GM19023 (cell line): ENCODE results near the gene MINDY1.
A peak's percentile ranks its signal among the peaks of the same experiment; 100 is the strongest.

ENCODE experiments used
- ATAC-seq: cut with Tn5 transposase; IDR thresholded peaks from one replicate; pipeline ENCODE4 v1.9.1; 2021; ENCODE audit warnings: mild to moderate bottlenecking, moderate library complexity; ENCODE audit not compliant: unreplicated experiment

MINDY1 gene

DNA sequence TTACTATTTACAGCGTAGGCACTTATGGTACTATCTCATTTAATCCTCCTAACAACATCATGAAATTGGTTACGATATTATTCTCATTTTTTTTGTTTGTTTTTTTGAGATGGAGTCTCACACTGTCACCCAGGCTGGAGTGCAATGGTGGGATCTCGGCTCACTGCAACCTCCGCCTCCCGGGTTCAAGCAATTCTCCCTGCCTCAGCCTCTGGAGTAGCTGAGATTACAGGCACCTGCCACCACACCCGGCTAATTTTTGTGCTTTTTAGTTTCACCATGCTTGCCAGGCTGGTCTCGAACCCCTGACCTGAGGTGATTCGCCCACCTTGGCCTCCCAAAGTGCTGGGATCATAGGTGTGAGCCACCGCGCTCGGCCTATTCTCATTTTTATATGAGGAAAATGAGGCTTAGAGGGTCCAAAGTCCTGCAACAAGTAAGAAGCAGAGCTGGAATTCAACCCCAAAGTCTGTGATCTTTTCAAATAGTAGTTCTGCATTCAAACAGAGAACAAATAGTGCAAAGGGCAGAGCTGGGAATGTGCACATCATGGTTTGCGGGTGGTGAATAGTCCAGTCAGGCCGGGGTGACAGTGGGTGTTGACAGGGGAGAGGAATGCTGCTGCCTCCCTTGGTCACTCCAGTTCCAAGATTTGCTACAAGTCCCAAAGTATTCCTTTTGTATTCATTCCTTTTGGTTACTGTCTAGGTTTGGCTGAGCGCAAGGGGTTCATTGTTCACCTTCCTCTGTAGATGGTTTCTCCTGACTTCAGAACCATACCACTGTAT is 6.2 kb upstream of the MINDY1 start:
- ATAC-seq = no peak

DNA sequence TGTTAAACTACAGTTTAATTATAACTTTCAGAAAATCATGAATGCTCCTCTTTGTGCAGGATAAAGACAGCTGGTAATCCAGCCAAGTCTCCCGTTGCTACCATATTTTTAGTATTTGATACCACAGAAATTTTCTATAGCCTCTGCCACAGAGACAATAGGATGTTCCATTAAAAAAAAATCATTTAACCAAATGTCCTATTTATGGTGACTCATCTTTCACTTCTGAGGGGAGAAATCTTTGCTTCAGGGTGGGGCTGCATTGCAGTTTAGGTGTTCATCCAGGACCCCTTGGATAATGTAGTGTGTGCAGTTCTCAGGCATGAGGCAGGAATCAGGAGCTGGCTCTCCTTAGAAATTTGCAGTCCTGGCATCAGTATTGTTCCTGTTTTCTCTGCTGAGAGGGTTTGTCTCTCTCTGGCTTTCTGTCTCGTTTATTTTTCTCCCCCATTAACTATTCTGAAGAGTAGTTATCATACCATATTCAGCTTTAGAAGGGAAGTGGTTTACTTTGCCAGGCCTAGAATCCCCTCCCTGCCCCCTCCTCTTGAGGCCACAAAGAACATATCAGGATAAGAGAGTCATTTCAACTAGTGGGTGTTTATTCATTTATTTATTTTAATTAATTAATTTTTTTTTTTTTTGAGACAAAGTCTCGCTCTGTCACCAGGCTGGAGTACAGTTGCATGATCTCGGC is 4.6 kb upstream of the MINDY1 start:
- ATAC-seq = no peak

DNA sequence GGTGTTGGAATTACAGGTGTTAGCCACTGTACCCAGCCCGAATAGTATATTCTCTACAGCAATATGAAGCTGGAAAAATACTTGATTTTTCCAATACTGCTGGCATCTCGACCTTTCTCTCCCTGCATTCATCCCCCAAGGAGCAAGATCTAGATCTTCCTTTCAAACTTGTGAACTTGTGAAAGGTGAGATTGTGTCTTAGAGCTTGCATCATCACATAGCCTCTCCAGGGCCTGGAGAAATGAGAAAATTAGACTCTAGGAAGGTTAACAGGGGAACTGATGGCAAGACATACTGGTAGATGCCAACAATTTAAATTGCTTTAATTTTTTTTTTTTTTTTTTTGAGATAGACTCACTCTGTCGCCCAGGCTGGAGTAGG is 3.6 kb upstream of the MINDY1 start:
- ATAC-seq = no peak

DNA sequence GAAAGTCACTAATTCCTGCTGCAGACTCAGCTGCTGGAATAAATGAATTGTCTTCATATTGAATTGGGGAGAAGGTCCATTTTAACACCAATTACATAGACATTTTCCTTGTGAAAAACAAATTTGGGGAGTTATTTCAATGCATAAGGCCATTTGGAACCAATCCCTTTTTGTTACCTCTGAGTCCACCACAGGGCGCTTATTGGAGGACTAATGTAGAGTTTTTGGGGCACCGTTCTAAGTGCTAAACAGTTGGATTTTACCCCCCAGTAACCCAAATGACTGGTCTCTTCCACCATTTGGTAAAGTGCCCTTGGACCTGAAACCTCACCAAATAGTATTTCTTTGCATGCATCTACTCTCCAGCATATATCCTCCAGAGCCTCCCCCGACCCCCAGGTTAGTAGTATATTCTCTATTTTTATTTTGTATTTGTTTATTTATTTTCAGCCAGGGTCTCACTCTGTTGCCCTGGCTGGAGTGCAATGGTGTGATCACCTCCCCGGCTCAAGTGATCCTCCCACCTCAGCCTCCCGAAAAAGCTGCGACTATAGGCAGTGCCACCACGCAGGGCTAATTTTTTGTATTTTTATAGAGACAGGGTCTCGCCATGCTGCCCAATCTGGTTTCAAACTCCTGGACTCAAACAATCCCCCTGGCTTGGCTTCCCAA is 3.1 kb upstream of the MINDY1 start:
- ATAC-seq = no peak

DNA sequence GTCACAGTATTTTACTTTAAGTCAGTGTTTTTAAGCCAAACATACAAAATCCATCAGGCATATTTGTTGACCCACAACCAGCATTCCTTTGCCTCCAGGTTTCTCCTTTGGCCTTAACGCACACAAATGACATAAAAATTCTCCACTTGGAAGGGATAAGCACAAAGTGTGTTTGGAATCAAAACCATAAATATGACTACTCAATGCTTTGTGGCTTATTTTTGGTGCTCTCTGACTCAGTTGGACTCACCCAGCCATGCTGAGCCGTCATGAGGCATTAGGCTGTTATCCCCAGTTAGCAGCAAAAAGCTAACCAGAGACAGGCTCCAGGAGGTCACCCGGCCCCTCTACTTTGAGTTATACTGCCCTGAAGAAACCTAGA is 2.5 kb upstream of the MINDY1 start:
- no peak for ATAC-seq

DNA sequence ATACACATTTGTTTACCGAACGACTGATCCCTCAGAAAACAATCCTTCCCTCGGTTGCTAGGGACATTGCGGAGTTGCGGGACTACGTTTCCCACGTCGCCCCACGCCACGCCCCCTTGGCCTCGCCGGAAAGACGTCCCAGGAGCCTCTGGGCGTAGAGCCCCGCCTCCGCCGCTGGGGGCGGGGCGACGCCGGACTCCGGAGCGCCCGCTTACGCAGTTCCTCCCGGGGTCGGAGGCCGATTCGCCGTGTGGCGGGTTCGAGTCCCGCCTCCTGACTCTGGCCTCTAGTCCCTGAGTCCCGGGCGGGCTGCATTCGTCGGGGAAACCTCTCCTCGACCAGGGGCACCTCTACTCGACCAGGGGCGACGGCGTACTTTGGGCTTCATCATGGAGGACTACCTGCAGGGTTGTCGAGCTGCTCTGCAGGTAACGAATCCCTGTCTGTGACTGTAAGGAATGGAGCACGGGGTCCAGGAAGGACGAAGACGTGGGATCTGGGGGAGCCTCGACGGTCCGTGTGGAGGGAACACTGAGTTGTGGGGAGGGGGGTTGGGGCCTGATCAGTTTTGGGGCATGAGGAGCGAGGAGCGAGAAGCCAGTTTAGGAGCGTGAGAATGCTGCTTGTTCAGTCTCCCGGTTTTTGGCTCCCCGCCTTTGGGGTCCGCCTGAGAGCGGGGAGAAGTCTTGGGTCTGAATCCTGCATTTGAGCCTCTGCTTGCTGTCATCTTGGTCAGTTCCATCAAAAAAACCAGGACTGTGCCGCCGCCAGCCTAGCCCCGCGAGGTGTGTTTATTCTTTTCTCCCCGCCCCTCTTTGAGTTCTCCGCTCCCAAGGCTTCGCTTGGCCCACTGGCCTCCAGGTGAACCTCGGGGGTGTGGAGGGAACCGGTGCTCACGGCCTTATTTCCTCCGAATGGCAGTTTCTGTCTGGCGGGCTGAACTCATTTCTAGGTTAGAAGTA is 1.8 kb upstream of the MINDY1 start, which contains the start of gene PRUNE1:
PRUNE1 (plus strand) TSS at position 206 of the 962 bp plus-strand sequence; CDS start at position 390, 184 bp downstream.
- peak; percentile 63 for ATAC-seq

DNA sequence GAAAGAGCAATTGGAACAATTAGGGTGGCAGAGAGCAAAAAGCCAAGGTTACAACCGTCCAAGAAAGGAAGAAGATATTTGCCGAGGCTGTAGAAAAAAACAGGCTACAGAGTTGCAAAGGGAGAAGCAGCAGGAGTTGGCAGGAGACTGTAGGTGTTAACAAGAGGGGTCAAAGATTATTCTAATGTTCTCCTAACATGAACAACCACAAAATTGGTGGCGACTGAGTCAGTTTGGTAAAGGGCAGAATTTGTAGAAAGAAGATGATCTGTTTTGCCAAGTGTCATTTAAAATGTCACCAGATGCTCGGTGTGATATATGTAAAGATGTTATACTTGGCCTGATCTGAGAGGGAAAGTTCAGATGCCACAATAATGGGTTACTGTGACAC is 1.1 kb upstream of the MINDY1 start:
- ATAC-seq = no peak

DNA sequence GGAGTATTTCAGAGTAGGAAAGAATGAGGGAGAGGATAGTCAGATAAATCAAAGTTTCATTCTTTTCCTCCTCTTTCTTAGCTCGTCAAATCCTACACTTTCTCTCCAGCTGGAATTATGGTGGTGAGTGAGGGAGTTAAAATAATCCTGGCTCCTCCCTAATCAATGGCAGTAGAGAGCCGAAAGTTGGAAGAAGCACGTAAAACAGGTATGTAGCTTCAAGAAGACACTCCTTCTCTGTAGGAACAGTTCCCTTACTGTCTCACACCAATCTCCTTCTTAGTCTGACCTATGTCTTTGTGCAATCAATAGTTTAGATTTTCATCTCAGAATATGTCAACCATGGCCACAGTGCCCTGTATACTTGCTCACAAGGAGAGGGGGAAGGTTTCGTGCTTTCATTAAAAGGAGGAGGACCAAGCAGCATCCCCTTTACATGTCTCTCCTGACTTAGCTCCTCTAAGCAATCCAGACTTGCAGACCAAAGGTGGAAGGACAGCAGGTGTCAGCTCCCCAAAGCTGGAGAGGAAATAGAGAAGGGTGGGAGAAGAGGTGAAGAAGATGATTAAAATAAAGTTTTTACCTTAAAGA is 878 bp downstream of the MINDY1 start:
- ATAC-seq = no peak

DNA sequence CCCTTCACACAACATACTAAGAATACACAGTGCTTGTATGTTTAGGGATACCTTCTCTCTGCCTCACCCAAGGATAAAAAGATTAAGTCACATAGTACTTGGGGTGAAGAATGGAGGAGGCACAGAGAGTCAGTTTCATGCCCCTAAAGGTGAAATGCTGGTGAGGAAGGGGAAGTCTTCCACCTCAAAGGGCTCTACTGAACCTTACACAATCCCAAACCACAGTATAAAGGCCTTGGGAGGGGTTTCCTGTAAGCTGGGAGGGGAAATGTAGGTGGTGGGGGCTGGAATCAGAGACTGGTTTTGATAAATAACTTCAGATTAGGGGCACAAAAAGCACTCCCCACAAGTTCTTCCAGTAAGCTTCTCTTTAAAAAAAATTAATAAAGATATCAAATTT is 3.5 kb downstream of the MINDY1 start:
- no peak for ATAC-seq

DNA sequence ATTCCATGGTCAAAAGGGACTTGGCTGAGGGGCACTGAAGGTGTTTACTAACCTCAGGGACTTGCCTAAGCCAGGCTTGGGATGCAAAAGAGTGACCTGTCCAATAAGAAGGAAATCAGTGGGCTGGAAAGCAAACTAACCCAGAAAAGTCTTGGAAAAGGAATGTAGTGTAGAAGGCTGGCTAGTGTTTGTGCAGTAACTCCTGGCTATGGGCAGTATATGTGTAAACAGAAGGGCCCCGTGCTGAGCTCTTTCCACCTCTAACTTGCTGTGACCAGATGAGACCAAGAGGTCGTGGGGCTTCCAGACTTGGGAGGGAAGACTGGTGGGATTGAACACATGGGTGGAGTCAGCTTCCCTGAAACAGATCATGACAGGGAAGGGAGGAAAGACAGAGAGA is 4.1 kb downstream of the MINDY1 start:
- no peak for ATAC-seq

DNA sequence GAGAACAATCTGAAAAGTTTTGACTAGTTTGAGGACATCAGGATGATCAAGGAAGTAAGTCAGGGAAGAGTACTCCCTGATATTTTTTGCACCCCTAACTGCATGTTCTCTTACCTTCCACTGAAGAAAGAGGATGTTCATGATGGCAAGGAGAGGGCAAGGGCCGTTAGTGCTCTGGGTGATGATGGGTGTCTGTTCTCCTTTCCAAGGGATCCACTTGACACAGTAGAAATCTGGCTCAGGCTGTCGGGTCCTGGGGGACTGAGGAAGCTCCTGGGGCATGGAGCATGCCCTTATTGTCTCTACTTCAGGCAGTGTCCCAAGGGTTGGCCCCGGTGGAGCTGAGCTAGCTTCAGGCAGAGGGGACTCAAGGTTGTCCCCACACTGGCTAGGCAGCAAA is 4.7 kb downstream of the MINDY1 start:
- ATAC-seq = no peak

DNA sequence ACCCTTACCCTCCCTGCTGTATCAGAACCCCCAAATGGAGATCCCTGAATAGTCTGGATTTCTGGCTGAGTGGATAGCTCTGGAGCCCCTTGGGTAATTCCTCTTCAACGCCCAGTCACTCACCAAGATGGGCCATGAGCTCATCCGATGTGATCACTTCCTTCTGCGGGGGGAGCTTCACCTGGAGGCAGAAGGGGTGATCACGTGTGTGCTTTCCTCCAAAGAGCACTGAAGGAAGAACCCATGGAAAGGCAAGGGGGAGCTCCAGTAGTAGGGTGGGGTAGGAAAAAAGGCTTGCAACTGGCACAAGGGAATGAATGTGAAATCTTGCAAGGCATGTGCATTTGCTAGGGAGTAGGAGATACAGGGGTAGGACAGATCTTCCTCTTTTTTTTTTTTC is 5.1 kb downstream of the MINDY1 start:
- ATAC-seq = no peak

DNA sequence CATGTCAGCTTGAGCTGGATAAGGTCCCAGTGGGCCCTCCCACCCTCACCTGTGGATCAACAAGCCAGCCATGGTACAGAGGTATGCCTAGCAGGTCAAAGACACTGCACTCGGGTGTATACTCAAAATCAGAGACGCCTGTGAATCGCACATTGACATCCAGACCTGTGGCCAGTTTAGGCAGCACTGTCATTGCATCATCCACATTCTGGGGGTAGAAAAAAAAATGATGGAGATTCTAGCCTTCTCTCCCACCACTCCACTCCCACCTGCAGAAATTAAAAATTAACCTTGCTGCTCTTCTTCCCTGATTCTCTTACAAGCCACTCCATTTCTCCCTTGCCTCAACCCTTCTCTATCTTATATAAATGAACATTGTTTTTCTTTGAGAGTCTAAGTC is 6.3 kb downstream of the MINDY1 start:
- ATAC-seq = no peak

DNA sequence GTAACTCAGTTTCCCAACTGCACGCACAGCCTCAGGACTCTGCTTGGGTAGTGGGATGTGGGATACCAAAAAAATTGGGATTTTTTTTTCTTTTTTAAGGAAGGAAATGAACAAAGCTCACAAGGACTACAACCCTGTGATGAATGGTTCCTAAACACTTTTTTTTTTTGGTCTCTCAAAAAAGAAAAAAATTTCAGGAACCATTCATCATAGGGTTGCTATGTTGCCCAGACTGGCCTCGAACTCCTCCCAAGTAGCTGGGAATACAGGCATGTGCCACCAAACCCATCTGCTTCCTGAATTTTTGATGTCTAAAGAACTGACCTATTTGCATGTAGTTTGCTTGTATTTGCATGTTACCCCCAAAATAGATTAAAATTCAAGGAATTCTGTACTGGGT is 6.8 kb downstream of the MINDY1 start:
- no peak for ATAC-seq

DNA sequence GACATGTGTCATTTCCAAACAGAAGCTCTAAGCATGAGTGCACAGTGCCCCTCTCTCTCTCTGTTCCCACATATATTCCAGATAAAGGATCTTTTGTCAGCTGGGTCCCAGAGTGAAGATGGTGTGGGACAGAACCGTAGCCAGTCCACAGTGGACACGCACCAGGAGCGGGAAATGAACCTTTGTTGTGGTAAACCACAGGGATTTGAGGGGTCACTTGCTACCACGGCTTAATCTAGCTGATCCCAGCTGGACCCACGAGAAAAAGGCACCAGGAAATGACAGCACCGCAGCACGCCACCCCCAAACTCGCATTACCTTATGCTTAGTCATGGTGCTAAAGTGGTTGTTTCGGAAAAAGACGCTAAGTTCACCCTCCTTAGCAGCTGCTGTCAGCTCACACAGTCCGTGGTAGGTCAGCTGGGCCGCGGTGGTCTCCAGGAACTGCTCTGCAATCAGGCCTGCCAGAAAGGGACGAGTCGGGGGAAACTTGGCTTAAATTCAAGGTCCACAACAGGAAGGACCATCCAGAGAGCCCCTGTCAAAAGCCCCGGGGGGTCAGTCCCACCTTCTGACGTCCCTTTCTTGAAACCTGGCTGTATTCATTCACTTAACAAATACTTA is 7.5 kb downstream of the MINDY1 start:
- ATAC-seq = no peak

DNA sequence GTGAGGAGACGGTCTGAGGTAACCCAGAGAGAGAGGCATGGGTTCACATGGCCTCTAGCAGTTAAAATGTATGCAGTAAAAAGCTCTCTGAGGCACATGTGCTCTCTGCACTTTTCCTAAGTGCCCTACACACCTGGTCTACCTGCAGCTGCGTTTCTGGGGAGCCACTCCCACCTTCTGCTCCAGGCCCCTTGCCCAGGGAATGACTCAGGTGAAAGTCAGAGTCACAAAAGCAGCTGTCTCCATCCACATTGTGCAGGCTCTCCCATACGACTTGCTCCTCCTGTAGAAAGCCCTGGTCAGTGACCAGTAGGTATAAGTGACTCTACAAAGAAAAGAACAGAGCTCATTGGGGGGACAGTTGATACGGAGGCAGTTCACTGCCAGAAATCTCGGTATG is 8.8 kb downstream of the MINDY1 start:
- no peak for ATAC-seq

DNA sequence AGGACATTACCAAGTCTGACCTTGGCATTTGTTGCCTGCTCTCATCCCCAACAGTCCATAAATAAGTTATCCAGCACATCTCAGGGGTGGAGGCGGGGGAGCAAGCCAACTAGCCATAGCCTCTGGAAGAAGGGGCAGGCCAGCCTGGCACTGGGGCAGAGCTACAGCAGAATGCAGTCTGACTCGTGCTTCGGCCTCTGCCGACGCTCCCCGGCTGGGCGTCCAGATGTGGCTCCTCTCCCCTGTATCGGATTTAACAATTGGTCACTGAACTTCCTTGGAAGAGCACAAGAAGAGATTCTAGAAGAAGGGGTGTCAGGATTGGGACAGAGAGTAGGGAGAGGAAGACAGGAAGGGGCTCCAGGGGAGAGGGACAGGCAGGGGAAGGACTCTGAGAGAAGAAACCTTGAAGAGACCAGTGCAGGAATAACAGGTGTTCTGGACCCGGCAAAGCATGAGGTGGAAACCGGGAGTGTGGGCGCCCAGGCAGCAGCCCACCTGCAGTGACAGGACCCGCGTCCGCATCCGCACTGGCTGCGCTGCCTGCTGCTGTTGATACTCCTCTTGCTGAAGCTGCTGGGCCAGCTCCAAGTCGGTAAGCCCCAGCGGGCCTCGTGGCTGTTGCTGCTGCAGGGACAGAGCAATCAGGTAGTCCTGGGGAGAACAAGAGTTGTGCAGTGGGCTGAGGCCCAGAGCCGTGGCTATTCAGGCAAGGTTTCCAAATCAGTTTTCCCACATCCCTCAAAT is 9.4 kb downstream of the MINDY1 start:
- no peak for ATAC-seq

DNA sequence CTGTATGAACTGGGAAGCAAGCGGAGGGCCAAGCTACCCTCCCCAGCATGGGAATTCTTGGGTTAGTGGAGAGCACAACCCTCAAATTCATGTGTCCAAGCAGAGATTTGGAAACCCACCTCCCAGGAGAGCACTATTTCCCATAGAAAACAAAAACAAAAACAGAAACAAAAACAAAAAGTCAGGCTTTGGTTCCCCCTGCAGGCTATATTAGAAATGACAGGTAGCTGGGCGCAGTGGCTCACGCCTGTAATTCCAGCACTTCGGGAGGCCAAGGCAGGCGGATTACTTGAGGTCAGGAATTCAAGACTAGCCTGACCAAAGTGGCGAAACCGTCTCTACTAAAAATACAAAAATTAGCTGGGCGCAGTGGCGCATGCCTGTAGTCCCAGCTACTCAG is 10.8 kb downstream of the MINDY1 start:
- no peak for ATAC-seq

DNA sequence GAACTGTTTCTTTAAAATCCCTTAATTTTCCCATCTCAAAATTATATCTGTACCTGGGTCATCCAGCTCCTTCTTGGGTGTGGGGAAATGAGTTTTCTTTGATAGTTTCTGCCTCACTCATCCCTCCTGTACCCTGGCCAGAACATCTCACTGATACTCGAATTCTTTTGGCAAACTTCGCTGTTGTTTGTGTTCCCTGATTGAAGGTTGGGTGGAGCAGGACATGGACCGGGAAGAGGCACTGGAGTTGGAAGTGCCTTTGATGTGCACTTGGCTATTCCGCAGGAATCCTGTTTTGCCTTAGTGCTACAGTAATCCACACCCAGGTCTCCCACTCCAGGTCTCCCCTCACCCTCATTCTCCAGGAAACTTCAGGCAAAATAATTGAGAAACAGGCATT is 11.2 kb downstream of the MINDY1 start:
- ATAC-seq = no peak
